Measurements from ENCODE around the gene MCF2. TPM values are rescaled to one million over a fixed set of nuclear protein-coding genes. Genes with fewer than 3 reads are reported as not detected.

MCF2 gene
- total RNA-seq, 1 experiment from 2014 or later = 0.39 TPM

DNA sequence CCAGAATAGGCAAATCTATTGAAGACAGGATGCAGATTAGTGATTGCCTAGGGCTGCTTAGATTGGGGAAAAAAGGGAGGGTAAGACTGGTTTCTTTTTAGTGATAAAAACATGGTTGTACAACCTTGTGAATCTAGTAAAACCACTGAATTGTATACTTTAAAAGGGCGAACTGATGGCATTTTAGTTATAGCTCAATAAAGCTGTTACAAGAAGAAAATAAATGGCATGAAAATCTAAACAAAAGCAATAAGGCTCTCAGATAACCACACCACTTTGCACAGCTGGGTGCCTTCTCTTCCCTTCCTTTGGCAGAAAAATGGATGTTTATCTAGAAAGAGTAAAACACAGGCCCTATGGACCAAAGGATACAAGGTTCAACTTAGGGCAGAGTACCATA lies 107.9 kb downstream of the MCF2 start:
- Histone ChIP-seq H3T11ph (ENCODE audit: low read length) (no peak overlapping the region), H4K5ac (ENCODE audit: insufficient read length, low read depth, low read length) (no peak overlapping the region), H2BK120ac (ENCODE audit: low read depth, low read length, poor library complexity, severe bottlenecking) (no peak overlapping the region), H3K23ac (ENCODE audit: insufficient read length, low read depth, low read length) (no peak overlapping the region), H3K79me1 (ENCODE audit: insufficient read depth, low read depth, low read length, poor library complexity, severe bottlenecking) (no peaks in the 10 kb centered on the region), H4K20me1 (ENCODE audit: control insufficient read depth, insufficient read depth, insufficient read length) (no peaks in the 10 kb centered on the region), H3K14ac (ENCODE audit: insufficient read depth, low read length) (no peak overlapping the region), H3K27me3 (ENCODE audit: insufficient read depth, low read length) (no peaks in the 10 kb centered on the region), H2BK20ac (ENCODE audit: low read depth, low read length, poor library complexity, severe bottlenecking) (no peak overlapping the region), H3K4ac (ENCODE audit: low read depth, low read length) (no peak overlapping the region), H2AK5ac (ENCODE audit: insufficient read length, low read length) (no peak overlapping the region), H4K8ac (replicated peaks; ENCODE audit: insufficient read length, low read depth, low read length) (no peak overlapping the region), H2BK15ac (ENCODE audit: low read depth, low read length) (no peak overlapping the region), H2BK12ac (ENCODE audit: insufficient read length, low read depth, low read length) (no peak overlapping the region), H3K4me1 (ENCODE audit: insufficient read depth, low read length) (no peaks in the 10 kb centered on the region), H3K4me2 (ENCODE audit: insufficient read depth, insufficient read length, low read length) (no peak overlapping the region), H3K79me2 (ENCODE audit: insufficient read depth, low read length) (no peaks in the 10 kb centered on the region), H3K23me2 (ENCODE audit: insufficient read length, low read depth, low read length, poor library complexity, severe bottlenecking) (no peaks in the 10 kb centered on the region), H3K9ac (ENCODE audit: extremely low read depth, insufficient read length, low read length) (no peak overlapping the region), H3K56ac (ENCODE audit: insufficient read length, low read depth, low read length) (no peak overlapping the region), H3K18ac (ENCODE audit: insufficient read length, low read depth, low read length) (no peak overlapping the region), H4K91ac (ENCODE audit: insufficient read length, low read depth, low read length) (no peak overlapping the region), H3K9me3 (ENCODE audit: control insufficient read depth, low read depth, low read length) (no peaks in the 10 kb centered on the region), H3K27ac (ENCODE audit: insufficient read length, low read depth, low read length) (no peak overlapping the region), H2AFZ (ENCODE audit: low read length) (no peak overlapping the region), H2BK5ac (ENCODE audit: insufficient read length, low read length) (no peak overlapping the region)
- TF ChIP-seq, protein P1, sequence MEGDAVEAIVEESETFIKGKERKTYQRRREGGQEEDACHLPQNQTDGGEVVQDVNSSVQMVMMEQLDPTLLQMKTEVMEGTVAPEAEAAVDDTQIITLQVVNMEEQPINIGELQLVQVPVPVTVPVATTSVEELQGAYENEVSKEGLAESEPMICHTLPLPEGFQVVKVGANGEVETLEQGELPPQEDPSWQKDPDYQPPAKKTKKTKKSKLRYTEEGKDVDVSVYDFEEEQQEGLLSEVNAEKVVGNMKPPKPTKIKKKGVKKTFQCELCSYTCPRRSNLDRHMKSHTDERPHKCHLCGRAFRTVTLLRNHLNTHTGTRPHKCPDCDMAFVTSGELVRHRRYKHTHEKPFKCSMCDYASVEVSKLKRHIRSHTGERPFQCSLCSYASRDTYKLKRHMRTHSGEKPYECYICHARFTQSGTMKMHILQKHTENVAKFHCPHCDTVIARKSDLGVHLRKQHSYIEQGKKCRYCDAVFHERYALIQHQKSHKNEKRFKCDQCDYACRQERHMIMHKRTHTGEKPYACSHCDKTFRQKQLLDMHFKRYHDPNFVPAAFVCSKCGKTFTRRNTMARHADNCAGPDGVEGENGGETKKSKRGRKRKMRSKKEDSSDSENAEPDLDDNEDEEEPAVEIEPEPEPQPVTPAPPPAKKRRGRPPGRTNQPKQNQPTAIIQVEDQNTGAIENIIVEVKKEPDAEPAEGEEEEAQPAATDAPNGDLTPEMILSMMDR (conservative IDR thresholded peaks at IDR 0.05) = no peak
- no CpG with 5 or more reads among the region's 1 CpG for WGBS (ENCODE audit: extremely low coverage, insufficient read length, low lambda C conversion rate)
- Mint-ChIP-seq H3K4me1 (no peaks in the 10 kb centered on the region), H3K9me3 (peaks cover 0 to 40% of the 10 kb centered on the region in 2 experiments; a peak in 2 of 5 replicates), H3K36me3 (ENCODE audit: insufficient read depth in 1 of 3, low read depth in 3 of 3) (no peaks in the 10 kb centered on the region), H3K27me3 (ENCODE audit: low read depth) (no peaks in the 10 kb centered on the region), H3K27ac (no peak overlapping the region), H3K4me3 (no peak overlapping the region)
- DNase-seq = no peak
